CD4-positive, alpha-beta T cell treated with Interleukin-4 for 4 hours (primary cell): ENCODE measurements around the gene MOBP.
"Not testable (repeated sequence)": the region's sequence is repeated elsewhere in the genome, so short reads cannot be mapped to it uniquely, and the experiment has no call there.

Experiments
- DNase-seq: peaks from one replicate; pipeline ENCODE4 v3.0.0-alpha.2; 2020

The MOBP gene

DNA sequence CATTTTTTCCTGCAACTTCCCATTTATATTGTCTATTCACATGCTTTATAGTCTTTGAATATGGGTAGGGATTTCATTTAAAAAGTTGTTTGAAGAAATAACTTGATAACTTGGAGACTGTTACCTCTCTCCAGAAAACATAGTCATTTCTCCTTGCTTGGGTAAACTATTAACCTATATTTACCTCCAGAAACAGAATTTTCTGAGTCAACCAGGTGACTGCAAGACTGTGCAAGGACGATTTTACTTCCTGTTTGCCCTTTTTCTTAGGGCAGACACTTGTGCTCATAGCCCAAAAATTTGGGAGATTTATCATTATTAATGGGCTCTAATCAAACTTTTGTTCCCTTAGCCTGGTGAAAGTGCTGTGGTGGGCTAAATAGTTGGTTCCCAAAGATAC, 14.3 kb upstream of the MOBP start:
- DNase-seq: no peak

DNA sequence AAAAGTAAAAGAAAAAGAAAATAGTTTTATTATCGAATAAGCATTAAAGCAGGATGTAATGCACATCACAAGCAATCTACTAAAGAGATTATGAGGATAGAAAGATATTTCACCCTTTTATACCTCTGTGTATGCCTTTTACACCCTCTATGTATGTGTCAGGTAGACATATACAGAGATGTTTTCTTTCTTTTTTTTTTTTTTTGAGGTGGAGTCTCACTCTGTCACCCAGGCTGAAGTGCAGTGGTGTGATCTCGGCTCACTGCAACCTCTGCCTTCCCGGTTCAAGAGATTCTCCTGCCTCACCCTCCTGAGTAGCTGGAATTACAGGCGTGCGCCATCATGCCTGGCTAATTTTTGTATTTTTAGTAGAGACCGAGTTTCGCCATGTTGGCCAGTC, 13.6 kb upstream of the MOBP start:
- not testable (repeated sequence) for DNase-seq

DNA sequence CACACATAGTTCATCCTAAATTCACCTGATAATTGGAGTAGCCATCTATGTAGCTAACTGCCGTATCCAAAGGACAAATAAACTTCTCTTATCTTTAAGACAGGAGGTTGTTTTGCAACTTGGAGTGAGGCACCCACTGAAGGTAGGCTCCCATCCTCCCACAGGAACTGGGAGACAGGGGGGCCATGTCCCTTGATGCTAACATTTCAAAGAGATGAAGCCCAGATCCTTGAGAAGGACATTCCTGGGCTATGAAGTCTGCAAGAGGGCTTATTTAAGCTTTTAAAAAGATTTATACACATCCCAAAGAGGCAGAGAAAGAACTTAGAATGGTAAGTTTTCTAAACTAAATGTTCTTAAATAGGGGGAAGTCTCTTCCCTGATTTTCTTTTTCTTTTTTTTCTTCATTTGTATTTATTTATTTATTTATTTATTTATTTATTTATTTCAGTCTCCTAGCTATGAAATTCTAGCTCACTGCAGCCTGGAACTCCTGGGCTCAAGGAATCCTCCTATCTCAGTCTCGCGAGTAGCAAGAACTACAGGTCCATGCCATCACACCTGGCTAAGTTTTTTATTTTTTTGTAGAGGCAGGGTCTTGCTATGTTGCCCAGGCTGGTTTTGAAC, 12.8 kb upstream of the MOBP start:
- DNase-seq: no peak

DNA sequence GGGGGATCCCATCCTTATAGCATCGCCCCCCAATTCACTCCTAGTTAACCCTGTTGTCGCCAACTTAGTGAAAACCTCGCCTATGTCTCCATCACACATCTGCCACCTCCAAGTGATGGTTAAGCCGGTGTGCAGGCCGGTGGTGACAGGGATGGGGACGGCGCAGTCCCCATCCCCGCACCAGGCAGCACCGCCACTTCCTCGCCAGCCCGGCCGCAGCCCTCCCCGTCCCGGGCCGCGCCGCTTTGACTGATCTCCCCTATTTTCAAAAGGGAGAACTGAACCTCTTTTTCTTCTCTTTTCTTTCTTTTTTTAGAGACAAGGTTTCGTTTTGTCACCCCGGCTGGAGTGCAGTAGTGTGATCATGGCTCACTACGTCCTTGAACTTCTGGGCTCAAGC, 11.3 kb upstream of the MOBP start:
- DNase-seq: no peak

DNA sequence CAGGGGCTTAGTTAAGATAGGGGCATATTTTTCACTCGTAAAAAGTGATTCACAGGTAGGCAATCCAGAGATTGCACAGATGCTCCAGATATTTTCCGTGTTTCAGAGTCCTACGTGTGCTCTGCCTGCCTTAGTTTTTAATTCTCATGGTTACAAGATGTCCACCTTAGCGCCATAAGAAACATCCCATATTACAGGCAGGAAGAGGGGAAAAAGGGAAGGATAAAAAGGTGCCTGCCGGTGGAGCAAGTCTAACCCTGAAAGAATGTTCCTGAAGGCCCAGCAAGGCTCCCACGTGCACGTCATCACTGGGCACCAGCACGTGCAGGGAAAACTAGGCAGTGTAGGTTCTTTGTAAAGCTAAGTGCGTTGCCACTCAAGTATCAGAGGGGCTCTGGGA, 10.1 kb upstream of the MOBP start:
- no peak for DNase-seq

DNA sequence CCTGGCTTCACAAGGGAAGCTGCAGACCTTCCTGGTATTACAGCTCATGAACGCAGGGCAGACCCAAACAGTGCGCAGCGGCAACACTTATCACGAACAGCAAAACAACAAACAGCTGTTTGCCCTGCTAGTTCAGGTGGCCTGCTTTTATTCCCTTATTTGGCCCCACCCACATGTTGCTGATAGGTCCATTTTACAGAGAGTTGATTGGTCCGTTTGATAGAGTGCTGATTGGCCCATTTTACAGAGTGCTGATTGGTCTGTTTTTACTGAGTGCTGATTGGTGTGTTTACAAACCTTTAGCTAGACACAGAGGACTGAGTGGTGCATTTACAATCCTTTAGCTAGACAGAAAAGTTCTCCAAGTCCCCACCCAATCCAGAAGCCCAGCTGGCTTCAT, 8.9 kb upstream of the MOBP start:
- not testable (repeated sequence) for DNase-seq

DNA sequence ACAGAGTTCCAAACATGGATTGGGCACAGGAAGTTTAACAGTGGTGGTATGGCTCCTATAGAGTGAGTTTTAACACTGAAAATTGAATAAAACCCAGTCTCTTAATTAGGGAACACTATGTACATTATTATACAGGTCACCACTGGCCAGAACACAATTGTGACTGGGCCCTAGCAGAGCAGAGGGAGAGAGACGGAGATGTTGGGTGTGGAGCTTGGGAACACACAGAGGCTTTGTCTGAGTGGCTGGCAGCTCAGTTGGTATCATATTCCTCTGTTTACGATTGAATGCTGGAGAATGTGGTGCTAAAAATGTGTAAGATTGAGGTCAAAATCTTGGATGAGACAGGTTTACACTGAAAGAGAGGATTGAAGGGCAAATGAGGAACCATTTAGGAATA, 6.8 kb upstream of the MOBP start:
- DNase-seq: no peak

DNA sequence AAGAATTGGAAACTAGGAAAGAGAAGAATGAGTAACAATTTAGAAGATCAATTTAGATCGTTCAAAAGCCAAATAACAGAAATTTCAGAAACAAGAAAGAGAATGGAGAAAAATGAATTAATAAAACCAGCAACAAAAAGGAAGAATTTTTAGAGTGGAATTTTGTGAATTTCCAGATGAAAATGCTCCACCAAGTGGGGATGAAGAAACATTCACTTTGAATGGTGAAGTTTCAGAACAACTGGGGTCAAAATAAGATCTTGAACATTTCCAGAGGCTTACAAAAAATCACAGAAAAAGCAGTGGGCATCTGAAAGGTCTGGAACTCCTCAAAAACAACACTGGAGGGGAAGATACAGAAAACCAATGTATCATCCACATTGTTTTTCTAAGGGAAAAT, 4.2 kb upstream of the MOBP start:
- no peak for DNase-seq

DNA sequence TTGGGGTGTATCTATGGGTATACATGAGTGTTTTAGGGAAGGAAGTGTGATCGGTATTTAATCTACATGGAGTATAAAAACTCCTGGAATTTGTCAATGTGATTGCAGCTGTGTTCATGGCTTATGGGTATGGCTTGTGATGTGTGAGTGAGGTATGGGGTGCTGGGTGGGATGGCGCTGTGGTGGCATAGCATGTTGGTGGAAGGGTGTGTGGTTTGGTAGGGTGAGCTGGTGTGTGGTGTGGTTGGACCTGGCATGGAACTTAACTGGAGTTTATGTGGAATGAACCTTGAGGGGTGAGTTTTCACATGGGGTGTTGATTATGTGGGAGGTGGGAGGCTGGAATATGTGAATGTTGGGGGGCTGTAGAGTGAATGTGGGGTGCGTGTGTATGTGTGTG, 492 bp upstream of the MOBP start:
- no peak for DNase-seq

DNA sequence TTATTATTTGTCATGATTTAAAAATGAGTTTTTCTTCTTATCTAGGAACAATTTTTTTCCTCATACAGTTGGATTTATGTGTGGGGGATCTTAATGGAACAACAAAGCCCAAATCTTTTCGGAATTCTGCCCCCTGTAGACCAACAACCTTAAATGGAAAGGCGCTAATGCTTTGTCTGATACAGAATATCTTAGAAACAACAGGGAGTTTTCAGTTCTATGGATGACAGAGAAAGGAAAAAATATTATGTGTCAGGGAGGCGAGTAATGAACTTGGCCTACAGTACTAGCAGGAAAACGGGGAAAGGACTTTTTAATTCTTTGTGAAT, 592 bp downstream of the MOBP start:
- no peak for DNase-seq

DNA sequence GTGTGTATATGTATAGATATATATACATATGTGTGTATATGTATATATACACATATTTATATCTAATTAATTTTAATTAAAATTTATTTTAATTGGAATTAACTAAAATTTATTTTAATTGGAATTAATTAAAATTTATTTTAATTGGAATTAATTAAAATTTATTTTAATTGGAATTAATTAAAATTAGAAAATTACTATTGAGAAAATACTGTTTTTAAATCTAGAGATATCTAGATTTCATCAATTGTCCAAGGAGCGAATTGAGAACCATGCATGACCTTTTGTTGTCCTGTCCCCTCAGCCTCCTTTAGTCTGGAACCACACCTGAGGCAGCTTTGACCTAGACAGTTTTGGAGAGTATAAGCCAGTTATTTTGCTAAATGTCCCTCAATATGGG, 1.8 kb downstream of the MOBP start:
- DNase-seq: no peak

DNA sequence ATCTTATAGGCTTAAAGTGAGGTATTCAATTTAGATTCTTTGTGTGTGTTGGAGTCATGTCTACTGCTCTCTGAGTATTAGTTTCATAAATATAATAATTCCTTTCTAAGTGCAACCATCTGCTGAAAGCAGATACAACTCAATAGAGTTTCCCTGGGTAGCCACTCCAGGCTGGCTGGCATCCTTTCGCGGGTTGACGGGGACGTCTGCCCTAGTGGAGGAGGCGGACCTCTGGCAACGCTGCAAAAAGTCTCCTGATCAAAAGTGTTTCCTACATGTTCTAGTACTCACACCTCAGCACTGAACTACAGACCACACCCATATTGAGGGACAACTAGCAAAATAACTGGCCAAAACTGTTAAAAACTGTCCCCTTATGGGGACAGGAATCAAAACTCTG, 2.5 kb downstream of the MOBP start:
- no peak for DNase-seq

DNA sequence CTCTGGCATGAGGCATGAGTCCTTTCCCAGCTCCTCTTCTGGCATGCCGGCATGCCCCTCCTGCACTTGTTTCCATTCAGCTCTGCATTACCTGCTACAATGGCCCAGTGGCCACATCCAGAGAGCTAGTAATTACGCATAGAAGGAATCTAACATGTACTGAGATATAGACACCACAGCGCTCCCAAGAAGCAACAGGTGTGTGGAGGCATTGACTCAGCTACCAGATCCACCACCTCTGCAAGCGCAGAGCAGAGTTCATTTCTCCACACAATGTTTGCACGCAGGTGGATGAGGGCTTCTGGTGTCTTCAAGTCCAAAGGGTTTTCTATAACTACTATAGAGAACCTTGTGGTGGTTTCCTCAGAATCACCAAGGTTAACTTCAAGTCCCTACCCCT, 4.2 kb downstream of the MOBP start:
- DNase-seq: no peak

DNA sequence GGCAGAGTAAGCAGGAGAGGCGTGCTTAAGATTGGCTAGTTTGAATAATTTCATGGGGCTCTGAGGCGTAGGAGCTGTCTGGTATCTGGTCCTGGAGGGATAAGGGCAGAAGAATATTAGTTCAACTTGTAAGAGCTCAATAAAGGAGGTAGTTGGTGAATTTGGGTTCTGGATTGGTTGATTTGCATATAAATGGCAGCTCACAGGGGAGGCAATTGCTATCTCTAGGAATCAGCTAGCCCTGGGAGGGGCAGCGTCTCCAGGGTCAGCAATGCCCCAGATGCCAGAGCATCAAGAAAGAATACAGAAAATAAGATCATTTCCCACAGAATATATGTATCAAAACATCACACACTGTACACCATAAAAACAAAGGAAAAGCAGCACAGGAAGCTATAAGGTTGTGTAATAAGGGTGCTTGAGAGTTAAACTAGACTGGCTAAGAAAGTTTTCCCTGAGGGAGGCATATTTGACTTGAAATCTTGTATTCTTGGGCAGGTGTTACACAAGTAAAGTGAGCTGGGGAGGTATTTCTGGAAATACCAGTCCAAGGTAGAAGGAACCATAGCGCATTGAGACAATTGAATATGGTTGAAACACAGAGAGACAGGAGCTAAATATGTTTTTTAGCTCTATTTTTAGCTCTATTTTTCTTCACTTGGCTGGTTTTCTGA, 6.1 kb downstream of the MOBP start:
- no peak for DNase-seq

DNA sequence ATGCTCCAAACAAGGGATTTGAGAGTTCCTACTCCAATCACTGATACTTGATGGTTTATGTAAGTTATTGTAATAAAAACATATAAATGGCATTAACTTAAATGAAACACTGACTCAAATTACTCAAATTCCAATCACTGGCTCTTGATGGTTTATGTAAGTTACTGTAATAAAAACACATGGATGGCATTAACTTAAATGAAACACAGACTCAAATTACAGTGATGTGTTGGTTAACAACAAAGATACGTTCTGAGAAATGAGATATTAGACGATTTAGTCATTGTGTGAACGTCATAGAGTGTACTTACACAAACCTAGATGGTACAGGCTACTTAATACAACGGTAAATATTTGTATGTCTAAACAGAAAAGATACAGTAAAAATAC, 6.6 kb downstream of the MOBP start:
- DNase-seq: no peak

DNA sequence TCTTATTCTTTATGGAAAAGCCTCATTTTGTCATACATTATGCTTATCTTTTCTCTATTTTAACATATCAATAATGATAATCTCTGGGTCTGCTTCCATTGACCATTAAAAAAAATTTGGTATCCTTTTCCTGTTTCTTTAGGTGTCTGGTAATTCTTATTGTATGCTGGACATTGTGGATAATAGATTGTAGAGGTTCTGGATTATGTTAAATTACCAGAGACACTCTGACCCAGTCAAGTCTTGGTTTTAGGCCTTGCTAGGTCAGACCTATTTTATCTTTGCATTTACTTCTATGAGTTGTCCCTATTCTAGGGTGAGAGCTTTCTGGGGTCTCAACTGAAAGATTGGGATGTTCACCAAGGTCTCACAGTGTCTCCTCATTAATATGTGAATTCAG, 9.3 kb downstream of the MOBP start:
- DNase-seq: no peak

DNA sequence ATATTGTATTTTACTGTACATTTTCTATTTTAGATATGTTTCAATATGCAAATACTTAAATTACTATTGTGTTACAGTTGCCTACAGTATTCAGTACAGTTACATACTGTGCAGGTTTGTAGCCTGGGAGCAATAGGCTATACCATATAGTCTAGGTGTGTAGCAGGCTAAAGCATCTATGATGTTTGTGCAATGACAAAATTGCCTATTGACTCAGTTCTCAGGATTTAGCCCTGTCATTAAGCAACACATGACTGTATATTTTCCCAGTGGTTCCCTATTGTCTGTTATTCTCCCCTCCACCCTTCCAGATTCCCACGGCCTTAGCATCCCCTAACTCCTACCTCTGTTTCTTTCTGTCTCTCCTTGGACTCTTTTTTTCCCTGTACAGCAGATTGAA, 10.7 kb downstream of the MOBP start:
- DNase-seq: no peak

DNA sequence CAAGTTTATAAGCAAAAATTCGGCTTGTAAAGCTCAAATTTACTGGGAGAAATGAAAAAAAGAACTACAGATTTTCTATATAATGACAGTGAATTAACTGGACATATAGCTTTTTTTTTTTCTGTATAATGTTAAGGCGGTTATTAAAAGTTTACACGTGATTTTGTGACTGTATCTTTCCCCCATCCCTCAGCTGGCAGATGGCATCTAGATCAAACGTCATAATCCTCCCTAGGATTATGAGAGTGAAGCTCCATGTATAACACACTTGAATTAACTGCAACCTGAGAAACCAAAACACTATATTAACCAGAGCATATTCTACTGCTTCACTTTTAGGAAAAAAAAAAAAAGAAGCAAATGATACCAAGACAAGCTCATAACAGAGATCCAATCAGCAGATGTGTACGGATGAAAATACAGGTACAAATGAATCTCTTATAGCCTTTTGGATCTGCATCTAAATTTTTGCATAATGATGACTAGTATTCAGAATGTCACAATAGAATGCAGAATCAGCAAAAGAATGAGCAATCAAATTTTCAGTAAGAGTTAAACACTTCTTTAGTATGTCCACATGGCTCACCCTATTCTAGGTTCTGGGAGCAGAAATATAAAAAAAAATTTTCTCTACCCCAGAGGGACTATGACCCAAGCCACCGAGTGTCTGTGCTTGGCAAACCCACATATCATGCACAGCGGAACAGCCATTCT, 12.4 kb downstream of the MOBP start:
- no peak for DNase-seq

DNA sequence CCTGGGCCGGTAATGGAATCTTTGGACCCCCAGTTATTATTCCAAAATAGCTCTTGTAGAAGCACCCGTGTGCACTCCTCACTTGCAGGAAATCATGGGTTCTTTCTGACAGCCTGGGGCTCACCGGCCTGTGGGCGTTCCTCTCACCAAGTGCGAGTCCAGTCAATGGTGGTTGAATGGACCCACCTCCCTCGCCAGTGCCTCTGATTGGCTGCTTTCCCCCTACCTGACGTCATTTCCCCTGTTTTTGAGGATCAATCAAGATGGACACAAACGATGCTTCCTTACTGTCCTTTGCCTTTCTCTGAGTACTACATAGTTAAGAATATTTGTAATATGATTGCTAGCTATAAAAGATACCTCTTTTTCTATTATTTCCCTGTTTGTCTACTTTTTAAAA, 18.1 kb downstream of the MOBP start:
- DNase-seq: no peak

DNA sequence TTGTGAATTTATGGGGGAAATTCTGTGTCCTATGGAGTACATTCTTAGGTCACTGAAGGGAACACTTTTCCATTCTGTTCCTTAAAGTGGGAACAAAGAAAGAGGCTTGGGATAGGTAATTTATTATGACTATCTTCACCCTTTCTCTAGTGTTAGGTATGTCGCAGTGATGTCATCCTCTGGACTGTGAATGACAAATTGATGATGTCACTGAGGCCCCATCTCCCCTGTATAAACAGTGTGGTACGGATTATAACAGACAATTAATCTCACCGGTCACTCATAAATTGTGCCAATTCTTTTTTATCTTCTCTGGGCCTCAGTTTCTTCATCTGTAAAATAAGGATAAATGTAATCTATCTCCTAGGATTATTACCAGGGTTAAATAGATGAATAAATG, 23.5 kb downstream of the MOBP start:
- DNase-seq: no peak

DNA sequence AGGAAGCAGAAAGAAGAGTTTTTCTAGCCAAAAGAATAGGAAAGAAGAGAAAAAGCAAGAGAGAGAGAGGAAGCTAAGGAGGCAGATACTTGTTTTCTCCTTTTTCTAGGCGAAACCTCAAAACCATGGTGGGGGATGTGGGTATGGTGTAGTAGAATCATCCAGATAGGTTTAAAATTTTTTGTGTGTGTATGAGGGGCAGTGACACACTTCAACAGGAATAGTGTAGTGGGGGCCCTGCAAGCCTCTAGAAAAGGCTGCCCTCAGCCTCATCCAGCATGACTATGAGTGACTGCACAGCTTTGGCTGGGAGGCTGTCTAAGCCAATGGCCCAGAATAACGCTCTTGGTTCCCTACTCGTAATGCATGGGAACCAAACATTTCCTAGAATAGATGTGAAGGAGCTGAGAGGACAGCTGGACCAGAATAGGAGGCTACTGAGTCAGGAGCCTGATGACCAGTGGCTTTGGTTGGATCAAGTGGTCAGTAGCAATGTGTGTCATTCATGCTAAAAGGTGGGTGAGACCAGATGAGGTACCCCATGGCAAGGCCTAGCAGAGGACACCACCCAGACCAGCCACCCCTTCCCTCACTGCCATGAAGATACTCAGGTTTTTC, 24.4 kb downstream of the MOBP start:
- no peak for DNase-seq

DNA sequence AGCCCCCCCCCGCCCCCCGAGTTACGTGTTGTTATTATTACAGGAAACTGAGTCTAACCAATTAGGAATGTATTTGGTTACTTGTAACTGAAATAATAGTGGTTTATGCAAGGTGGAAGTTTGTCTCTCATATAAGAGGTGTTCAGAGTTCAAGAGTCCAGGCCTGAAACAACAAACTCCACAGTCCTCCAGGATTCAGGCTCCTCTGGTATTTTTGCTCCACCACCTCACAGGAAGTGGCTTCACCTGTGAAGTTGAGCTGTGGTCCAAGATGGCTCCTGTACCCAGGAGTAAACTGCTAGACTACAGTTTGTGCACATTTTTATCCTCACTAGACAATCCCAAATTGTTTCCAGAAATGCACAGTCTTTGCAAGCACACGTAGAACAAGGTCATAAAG, 27.3 kb downstream of the MOBP start:
- DNase-seq: no peak

DNA sequence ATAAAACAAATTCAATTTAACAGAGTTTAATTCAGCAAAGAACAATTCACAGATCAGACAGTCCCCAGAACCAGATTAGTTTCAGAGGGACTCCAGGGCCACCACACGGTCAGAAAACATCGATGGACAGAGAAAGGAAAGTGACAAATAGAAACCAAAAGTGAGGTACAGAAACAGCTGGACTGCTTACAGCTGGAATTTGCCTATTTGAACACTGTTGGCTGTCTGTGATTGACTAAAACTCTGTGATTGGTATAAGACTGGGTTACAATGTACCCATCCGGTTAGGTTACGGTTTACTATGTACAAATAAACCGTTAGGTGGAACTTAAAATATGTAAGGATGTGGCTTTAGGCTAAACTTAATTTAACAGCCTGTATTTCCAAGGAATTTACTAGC, 30.3 kb downstream of the MOBP start:
- no peak for DNase-seq

DNA sequence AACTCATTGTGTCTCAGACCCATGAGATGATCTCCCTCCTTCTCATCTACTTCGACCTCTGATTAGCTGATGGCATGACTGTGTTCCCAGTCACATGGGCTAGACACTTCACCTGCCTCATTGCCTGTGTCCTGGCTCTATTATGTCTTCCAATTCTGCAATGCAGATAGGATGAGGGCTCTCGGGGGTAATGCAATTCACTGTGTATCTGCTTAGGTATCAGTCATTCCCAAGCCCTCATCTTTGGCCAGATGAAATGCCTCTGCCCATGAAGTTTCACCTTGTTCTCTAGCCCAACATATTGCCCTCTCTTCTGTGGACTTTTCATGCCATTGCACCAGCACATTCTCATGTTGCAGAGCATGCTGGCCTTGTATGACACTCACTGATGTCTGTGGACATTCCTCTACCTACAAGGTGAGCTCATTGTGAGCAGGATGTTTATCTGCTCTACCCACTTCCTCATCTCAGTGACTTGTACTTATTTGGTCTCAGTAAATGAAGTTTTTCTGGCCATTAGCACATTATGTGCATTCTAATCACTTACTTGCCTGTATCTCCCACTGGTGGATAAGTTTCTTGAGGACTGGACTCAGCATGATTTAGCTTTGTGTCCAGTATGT, 32.3 kb downstream of the MOBP start:
- no peak for DNase-seq
